ENCODE measurements around the gene BET1L. TPM values are rescaled to one million over a fixed set of nuclear protein-coding genes. Genes with fewer than 3 reads are reported as not detected.

Gene BET1L
- total and polyA plus RNA-seq, 2 experiments from 2014 or later = 19.5 to 22.8 TPM

GRCh38 chr11:200224-201003 is 6.8 kb downstream of the BET1L start:
- Histone ChIP-seq H3K27ac (ENCODE audit: low read depth) (no peak overlapping the region), H2AFZ (no peak overlapping the region), H3K4me1 (ENCODE audit: insufficient read depth) (no peaks in the 10 kb centered on the region), H3K9me2 (ENCODE audit: insufficient read depth) (no peaks in the 10 kb centered on the region), H3K36me3 (ENCODE audit: insufficient read depth) (no peaks in the 10 kb centered on the region), H3K79me2 (replicated peaks; ENCODE audit: insufficient read depth) (no peaks in the 10 kb centered on the region), H3F3A (replicated peaks; ENCODE audit: low read depth) (no peaks in the 10 kb centered on the region), H3K4me3 (no peak overlapping the region), H3K27me3 (ENCODE audit: insufficient read depth) (no peaks in the 10 kb centered on the region), H3K4me2 (no peak overlapping the region), H4K20me1 (replicated peaks; ENCODE audit: insufficient read depth) (no peaks in the 10 kb centered on the region; the same call in 1 of the 2 replicates)
- ATAC-seq (peak; percentile 50), DNase-seq (ENCODE audit: low spot score) (peak; percentile 17)
- peaks cover 12% of the 10 kb centered on the region for H3K36me3 Mint-ChIP-seq (ENCODE audit: low read depth)
- H3K27me3 Mint-ChIP-seq (ENCODE audit: insufficient read depth, low read depth, poor library complexity) = peaks cover 11% of the 10 kb centered on the region
- H3K4me1 Mint-ChIP-seq = no peaks in the 10 kb centered on the region; the same call in 2 of the 3 replicates
- H3K27ac Mint-ChIP-seq = no peak overlapping the region
- no peak overlapping the region for H3K4me3 Mint-ChIP-seq
- H3K9me3 Mint-ChIP-seq = no peaks in the 10 kb centered on the region; the same call in 2 of the 3 replicates
- TF ChIP-seq, protein P1, sequence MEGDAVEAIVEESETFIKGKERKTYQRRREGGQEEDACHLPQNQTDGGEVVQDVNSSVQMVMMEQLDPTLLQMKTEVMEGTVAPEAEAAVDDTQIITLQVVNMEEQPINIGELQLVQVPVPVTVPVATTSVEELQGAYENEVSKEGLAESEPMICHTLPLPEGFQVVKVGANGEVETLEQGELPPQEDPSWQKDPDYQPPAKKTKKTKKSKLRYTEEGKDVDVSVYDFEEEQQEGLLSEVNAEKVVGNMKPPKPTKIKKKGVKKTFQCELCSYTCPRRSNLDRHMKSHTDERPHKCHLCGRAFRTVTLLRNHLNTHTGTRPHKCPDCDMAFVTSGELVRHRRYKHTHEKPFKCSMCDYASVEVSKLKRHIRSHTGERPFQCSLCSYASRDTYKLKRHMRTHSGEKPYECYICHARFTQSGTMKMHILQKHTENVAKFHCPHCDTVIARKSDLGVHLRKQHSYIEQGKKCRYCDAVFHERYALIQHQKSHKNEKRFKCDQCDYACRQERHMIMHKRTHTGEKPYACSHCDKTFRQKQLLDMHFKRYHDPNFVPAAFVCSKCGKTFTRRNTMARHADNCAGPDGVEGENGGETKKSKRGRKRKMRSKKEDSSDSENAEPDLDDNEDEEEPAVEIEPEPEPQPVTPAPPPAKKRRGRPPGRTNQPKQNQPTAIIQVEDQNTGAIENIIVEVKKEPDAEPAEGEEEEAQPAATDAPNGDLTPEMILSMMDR (conservative IDR thresholded peaks at IDR 0.05; ENCODE audit: low read depth in 2 of 2) = peak; percentile 8 to 24; a peak in 1 of 4 replicates
- no peak for TF ChIP-seq EZH2phosphoT487 (IDR thresholded peaks at IDR 0.05; ENCODE audit: unreplicated experiment)

DNA sequence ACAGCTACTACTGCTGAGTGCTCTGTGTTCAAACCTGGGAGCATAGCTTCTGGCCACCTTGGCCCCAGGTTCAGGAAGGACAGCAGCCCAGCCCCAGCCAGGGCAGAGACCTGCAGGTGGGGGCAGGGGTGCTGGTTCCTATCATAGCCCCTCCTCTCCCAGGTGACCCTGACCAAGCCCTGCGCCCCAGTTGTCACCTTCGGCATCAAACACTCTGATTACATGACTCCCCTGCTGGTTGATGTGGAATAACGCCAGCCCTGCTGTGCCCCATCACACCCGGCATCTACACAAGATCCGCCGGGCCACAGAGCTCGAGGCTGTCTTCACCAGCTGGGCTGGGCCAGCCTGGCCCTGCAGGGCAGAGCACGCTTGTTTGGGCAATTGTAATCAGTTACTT is 7.4 kb downstream of the BET1L start:
- H3K4me1 ChIP-seq (ENCODE audit: insufficient read depth) = no peaks in the 10 kb centered on the region
- H3K9me3 Mint-ChIP-seq = no peaks in the 10 kb centered on the region; the same call in 2 of the 3 replicates
- no peaks in the 10 kb centered on the region; the same call in 2 of the 3 replicates for H3K4me1 Mint-ChIP-seq
- H3K27ac Mint-ChIP-seq = no peak overlapping the region
- no peak overlapping the region for H3K4me3 ChIP-seq
- no peaks in the 10 kb centered on the region for H3K36me3 ChIP-seq (ENCODE audit: insufficient read depth)
- DNase-seq (ENCODE audit: low spot score) (peak; percentile 56), ATAC-seq (peak; percentile 60)
- peaks cover 12% of the 10 kb centered on the region for H3K36me3 Mint-ChIP-seq (ENCODE audit: low read depth)
- H3K4me3 Mint-ChIP-seq = no peak overlapping the region
- no peaks in the 10 kb centered on the region for H3K9me2 ChIP-seq (ENCODE audit: insufficient read depth)
- no peak overlapping the region for H3K27ac ChIP-seq (ENCODE audit: low read depth)
- no peak overlapping the region for H3K4me2 ChIP-seq
- peaks cover 11% of the 10 kb centered on the region for H3K27me3 Mint-ChIP-seq (ENCODE audit: insufficient read depth, low read depth, poor library complexity)
- H2AFZ ChIP-seq = no peak overlapping the region
- no peaks in the 10 kb centered on the region; the same call in 1 of the 2 replicates for H4K20me1 ChIP-seq (replicated peaks; ENCODE audit: insufficient read depth)
- H3F3A ChIP-seq (replicated peaks; ENCODE audit: low read depth) = no peaks in the 10 kb centered on the region
- no peaks in the 10 kb centered on the region for H3K79me2 ChIP-seq (replicated peaks; ENCODE audit: insufficient read depth)
- no peaks in the 10 kb centered on the region for H3K27me3 ChIP-seq (ENCODE audit: insufficient read depth)
- no peak for TF ChIP-seq POLR2AphosphoS5 (IDR thresholded peaks at IDR 0.05; ENCODE audit: low read depth)
- TF ChIP-seq EZH2 (IDR thresholded peaks at IDR 0.05; ENCODE audit: low read depth, unreplicated experiment) = no peak
- TF ChIP-seq ZNF331 (CRISPR knock-in tag; IDR thresholded peaks at IDR 0.05; ENCODE audit: low read depth) = no peak
- no peak for TF ChIP-seq STAT1 (IDR thresholded peaks at IDR 0.05; ENCODE audit: unreplicated experiment)
- TF ChIP-seq CREB1 (CRISPR knock-in tag; IDR thresholded peaks at IDR 0.05; ENCODE audit: low read depth) = no peak
- no peak for TF ChIP-seq ZNF462 (CRISPR knock-in tag; IDR thresholded peaks at IDR 0.05)
- no peak for TF ChIP-seq JUNB (IDR thresholded peaks at IDR 0.05; ENCODE audit: unreplicated experiment)
- no peak for TF ChIP-seq ZNF114 (CRISPR knock-in tag; IDR thresholded peaks at IDR 0.05)
